HG03280 (cell line): ENCODE results near the gene ZNHIT6.
"Not testable (repeated sequence)": the region's sequence is repeated elsewhere in the genome, so short reads cannot be mapped to it uniquely, and the experiment has no call there.

Source experiments
- ATAC-seq: cut with Tn5 transposase; IDR thresholded peaks from one replicate; pipeline ENCODE4 v1.9.1; 2021; ENCODE audit warnings: mild to moderate bottlenecking, moderate library complexity; ENCODE audit not compliant: unreplicated experiment

The ZNHIT6 gene

GRCh38 chr1:85672031-85672660 lies 36.1 kb downstream of the ZNHIT6 start:
- no peak for ATAC-seq

GRCh38 chr1:85665932-85666331 lies 42.3 kb downstream of the ZNHIT6 start:
- no peak for ATAC-seq

- ATAC-seq: no peak
Measured at GRCh38 chr1:85663382-85663781, 44.9 kb downstream of the ZNHIT6 start.

GRCh38 chr1:85661767-85662166 lies 46.5 kb downstream of the ZNHIT6 start:
- no peak for ATAC-seq

- ATAC-seq: no peak
Measured at GRCh38 chr1:85660541-85660940, 47.7 kb downstream of the ZNHIT6 start.

GRCh38 chr1:85659174-85659573 lies 49.1 kb downstream of the ZNHIT6 start:
- ATAC-seq: no peak

GRCh38 chr1:85656948-85657347 lies 51.3 kb downstream of the ZNHIT6 start:
- no peak for ATAC-seq

GRCh38 chr1:85656256-85656655 lies 52.0 kb downstream of the ZNHIT6 start:
- no peak for ATAC-seq

GRCh38 chr1:85655315-85655714 lies 52.9 kb downstream of the ZNHIT6 start:
- no peak for ATAC-seq

- ATAC-seq: no peak
Measured at GRCh38 chr1:85654066-85654782, 54.0 kb downstream of the ZNHIT6 start.

- ATAC-seq: no peak
Measured at GRCh38 chr1:85652327-85652726, 55.9 kb downstream of the ZNHIT6 start.

GRCh38 chr1:85650645-85651044 lies 57.6 kb downstream of the ZNHIT6 start:
- ATAC-seq: no peak

GRCh38 chr1:85649591-85649990 lies 58.6 kb downstream of the ZNHIT6 start:
- no peak for ATAC-seq

GRCh38 chr1:85641598-85642556 lies 66.4 kb downstream of the ZNHIT6 start:
- ATAC-seq: not testable (repeated sequence)

GRCh38 chr1:85639920-85640319 lies 68.3 kb downstream of the ZNHIT6 start:
- not testable (repeated sequence) for ATAC-seq

GRCh38 chr1:85638412-85638811 lies 69.8 kb downstream of the ZNHIT6 start:
- no peak for ATAC-seq

- no peak for ATAC-seq
Measured at GRCh38 chr1:85630493-85630892, 77.7 kb downstream of the ZNHIT6 start.

- ATAC-seq: no peak
Measured at GRCh38 chr1:85629532-85629920, 78.7 kb downstream of the ZNHIT6 start.

GRCh38 chr1:85628791-85629531 lies 79.3 kb downstream of the ZNHIT6 start:
- no peak for ATAC-seq

GRCh38 chr1:85626818-85627217 lies 81.4 kb downstream of the ZNHIT6 start:
- no peak for ATAC-seq

GRCh38 chr1:85624361-85624760 lies 83.9 kb downstream of the ZNHIT6 start:
- ATAC-seq: no peak
